NCI-H2107 (cell line): ENCODE data around the gene MYO1E.
"Not testable (repeated sequence)": the region's sequence is repeated elsewhere in the genome, so short reads cannot be mapped to it uniquely, and the experiment has no call there.

ENCODE experiments used
- DNase-seq: peaks from one replicate; lab custom pipeline; 2025; lab: John Stamatoyannopoulos, UW

Gene MYO1E

GRCh38 chr15:59387196-59387878, 14.7 kb upstream of the MYO1E start:
- DNase-seq, result not testable (repeated sequence)

GRCh38 chr15:59385171-59385570, 12.5 kb upstream of the MYO1E start:
- no peak for DNase-seq

GRCh38 chr15:59384507-59384906, 11.8 kb upstream of the MYO1E start:
- no peak for DNase-seq

- no peak for DNase-seq
Measured at GRCh38 chr15:59380902-59381610, 8.4 kb upstream of the MYO1E start.

GRCh38 chr15:59379531-59379930, 6.9 kb upstream of the MYO1E start:
- no peak for DNase-seq

- DNase-seq, result no peak
Measured at GRCh38 chr15:59378855-59379254, 6.2 kb upstream of the MYO1E start.

- no peak for DNase-seq
Measured at GRCh38 chr15:59377924-59378323, 5.3 kb upstream of the MYO1E start.

- no peak for DNase-seq
Measured at GRCh38 chr15:59376733-59377132, 4.1 kb upstream of the MYO1E start.

- no peak for DNase-seq
Measured at GRCh38 chr15:59373215-59373614, 544 bp upstream of the MYO1E start.

- DNase-seq, result no peak
Measured at GRCh38 chr15:59371458-59372351, 966 bp downstream of the MYO1E start.

GRCh38 chr15:59369597-59369996, 3.1 kb downstream of the MYO1E start:
- no peak for DNase-seq

- no peak for DNase-seq
Measured at GRCh38 chr15:59367022-59367451, 5.6 kb downstream of the MYO1E start.

GRCh38 chr15:59366333-59367021, 6.2 kb downstream of the MYO1E start:
- no peak for DNase-seq

GRCh38 chr15:59364248-59364647, 8.4 kb downstream of the MYO1E start:
- no peak for DNase-seq

GRCh38 chr15:59362331-59362730, 10.3 kb downstream of the MYO1E start:
- DNase-seq, result no peak

GRCh38 chr15:59360896-59361295, 11.8 kb downstream of the MYO1E start:
- no peak for DNase-seq

GRCh38 chr15:59360305-59360704, 12.4 kb downstream of the MYO1E start:
- DNase-seq, result no peak

- no peak for DNase-seq
Measured at GRCh38 chr15:59355730-59356129, 16.9 kb downstream of the MYO1E start.

GRCh38 chr15:59354417-59355031, 18.1 kb downstream of the MYO1E start:
- no peak for DNase-seq

- DNase-seq, result no peak
Measured at GRCh38 chr15:59353994-59354416, 18.7 kb downstream of the MYO1E start.

GRCh38 chr15:59352683-59353082, 20.0 kb downstream of the MYO1E start:
- no peak for DNase-seq

GRCh38 chr15:59352189-59352588, 20.5 kb downstream of the MYO1E start:
- no peak for DNase-seq
